PC-9 (cell line): ENCODE measurements around the gene SPDYE17. TPM values are rescaled to one million over a fixed set of nuclear protein-coding genes. Genes with fewer than 3 reads are reported as not detected.
"Not testable (repeated sequence)": the region's sequence is repeated elsewhere in the genome, so short reads cannot be mapped to it uniquely, and the experiment has no call there.

ENCODE experiments used
- BruUV-seq: library from RNA; stranded (reverse); fragments of 400-500 nt; replicated peaks from 2 replicates; lab custom pipeline; 2021; lab: Mats Ljungman, UMichigan
- CTCF ChIA-PET: fragments of 300-600 bp; sonication (Branson Sonifier 250); formaldehyde crosslinking; loops from one replicate; lab custom pipeline; 2022; ENCODE audit warnings: antibody characterized with exemption; lab: Charles Lee
- POLR2A ChIA-PET: fragments of 300-600 bp; sonication (Branson Sonifier 250); formaldehyde crosslinking; loops from one replicate; lab custom pipeline; 2022; ENCODE audit warnings: antibody characterized with exemption; ENCODE audit not compliant: unreplicated experiment; lab: Charles Lee
- DNase-seq, 2 experiments: peaks; one replicate each; pipeline versions ENCODE4 v3.0.0 to v3.0.0-alpha.2; 2015 to 2022; ENCODE audit warnings: mixed read lengths in 1 of 2
- H2AFZ ChIP-seq: fragments of 200-600 bp; sonication (generic); 2 replicates; pipeline ENCODE4 v1.8.1; 2017; ENCODE audit warnings: antibody characterized with exemption
- H3F3A ChIP-seq: fragments of 200-600 bp; sonication (generic); 2 replicates; pipeline ENCODE4 v1.8.1; 2017; ENCODE audit warnings: antibody characterized with exemption, mild to moderate bottlenecking, low read depth; ENCODE audit not compliant: insufficient read depth
- H3K27ac ChIP-seq: fragments of 200-600 bp; sonication (generic); 2 replicates; pipeline ENCODE4 v1.6.1; 2016; ENCODE audit warnings: mixed run types
- H3K27me3 ChIP-seq: fragments of 200-600 bp; sonication (generic); 2 replicates; pipeline ENCODE4 v1.6.1; 2016; ENCODE audit warnings: low read depth, mixed run types; ENCODE audit not compliant: insufficient read depth
- H3K36me3 ChIP-seq: fragments of 200-600 bp; sonication (generic); 2 replicates; pipeline ENCODE4 v1.6.1; 2016; ENCODE audit warnings: low read depth, mixed run types
- H3K4me1 ChIP-seq: fragments of 200-600 bp; sonication (generic); replicated peaks from 2 replicates; pipeline ENCODE4 v1.6.1; 2016; ENCODE audit warnings: mixed run types; ENCODE audit not compliant: insufficient read depth
- H3K4me2 ChIP-seq: fragments of 200-600 bp; sonication (generic); 2 replicates; pipeline ENCODE4 v1.6.1; 2017; ENCODE audit warnings: mixed run types
- H3K4me3 ChIP-seq: fragments of 200-600 bp; sonication (generic); 2 replicates; pipeline ENCODE4 v1.6.1; 2016; ENCODE audit warnings: mixed run types
- H3K79me2 ChIP-seq: fragments of 200-600 bp; sonication (generic); 2 replicates; pipeline ENCODE4 v1.6.1; 2017; ENCODE audit warnings: low read depth, mixed run types
- H3K9me2 ChIP-seq: fragments of 200-600 bp; sonication (generic); 2 replicates; pipeline ENCODE4 v1.8.1; 2017; ENCODE audit warnings: mild to moderate bottlenecking; ENCODE audit not compliant: insufficient read depth
- H3K9me3 ChIP-seq: fragments of 200-600 bp; sonication (generic); 2 replicates; pipeline ENCODE4 v1.8.1; 2016; ENCODE audit warnings: low read depth; ENCODE audit not compliant: insufficient read depth
- H4K20me1 ChIP-seq: fragments of 200-600 bp; sonication (generic); 2 replicates; pipeline ENCODE4 v1.8.1; 2017; ENCODE audit not compliant: insufficient read depth
- intact Hi-C: fragments of 100-400 bp; cut with micrococcal nuclease; formaldehyde crosslinking; loops from one replicate; pipeline ENCODE4 v1.10.0; 2022; ENCODE audit not compliant: unreplicated experiment
- total RNA-seq: library from RNA; stranded (reverse); gene quantifications from 2 replicates; pipeline ENCODE4 v1.2.3, GENCODE V29; 2021

SPDYE17 gene
- total RNA-seq, 1 experiment from 2014 or later, result not detected

GRCh38 chr7:76972391-76972790, 59.8 kb downstream of the SPDYE17 start:
- H3K4me2 ChIP-seq, H3K4me1 ChIP-seq, H3K27ac ChIP-seq, intact Hi-C loops, H3K4me3 ChIP-seq, H4K20me1 ChIP-seq, BruUV-seq, POLR2A ChIA-PET, H3F3A ChIP-seq, DNase-seq, H3K9me2 ChIP-seq, H3K9me3 ChIP-seq, CTCF ChIA-PET, H3K27me3 ChIP-seq, H2AFZ ChIP-seq, H3K79me2 ChIP-seq, H3K36me3 ChIP-seq: not testable (repeated sequence)

Other genes starting within 250 kb of the SPDYE17 start
- gene SPDYE18, start 30.2 kb upstream of the SPDYE17 start, total RNA-seq, result 0.44 TPM in 1 of 2 replicates, not detected in the other
- gene CCDC146, start 90.3 kb upstream of the SPDYE17 start, total RNA-seq, result 11.6 and 15.9 TPM in 2 replicates
- not detected in 2 replicates for gene FGL2, start 167.5 kb upstream of the SPDYE17 start, total RNA-seq